NCI-H146 (cell line): Measurements from ENCODE around the gene IGFALS.

Source experiments
- DNase-seq: peaks from one replicate; lab custom pipeline; 2025; lab: John Stamatoyannopoulos, UW

The IGFALS gene

GRCh38 chr16:1790261-1790610 lies 3.3 kb downstream of the IGFALS start:
- DNase-seq: no peak

DNA sequence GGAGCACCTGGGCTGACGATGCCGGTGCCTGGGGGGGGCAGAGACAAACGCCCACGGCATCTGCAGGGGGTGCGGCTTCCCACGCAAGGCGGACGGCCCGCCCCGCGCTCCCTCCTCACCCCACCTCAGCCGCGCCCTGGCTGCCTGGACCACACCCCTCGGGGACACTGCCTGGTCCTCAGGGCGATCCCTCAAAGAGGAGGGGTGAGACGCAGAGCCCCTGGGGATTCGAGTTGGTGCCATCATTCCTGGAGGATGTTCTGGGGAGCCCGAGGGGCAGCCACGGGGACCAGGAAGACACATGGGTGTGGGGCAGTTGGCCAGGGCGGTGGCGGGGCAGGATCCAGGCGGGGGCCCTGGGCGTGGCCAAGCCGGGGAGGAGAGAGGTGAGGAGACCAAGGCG lies 3.9 kb downstream of the IGFALS start:
- no peak for DNase-seq

- no peak for DNase-seq
Measured at GRCh38 chr16:1788708-1789100, 4.8 kb downstream of the IGFALS start.

GRCh38 chr16:1788095-1788707 lies 5.3 kb downstream of the IGFALS start:
- no peak for DNase-seq

DNA sequence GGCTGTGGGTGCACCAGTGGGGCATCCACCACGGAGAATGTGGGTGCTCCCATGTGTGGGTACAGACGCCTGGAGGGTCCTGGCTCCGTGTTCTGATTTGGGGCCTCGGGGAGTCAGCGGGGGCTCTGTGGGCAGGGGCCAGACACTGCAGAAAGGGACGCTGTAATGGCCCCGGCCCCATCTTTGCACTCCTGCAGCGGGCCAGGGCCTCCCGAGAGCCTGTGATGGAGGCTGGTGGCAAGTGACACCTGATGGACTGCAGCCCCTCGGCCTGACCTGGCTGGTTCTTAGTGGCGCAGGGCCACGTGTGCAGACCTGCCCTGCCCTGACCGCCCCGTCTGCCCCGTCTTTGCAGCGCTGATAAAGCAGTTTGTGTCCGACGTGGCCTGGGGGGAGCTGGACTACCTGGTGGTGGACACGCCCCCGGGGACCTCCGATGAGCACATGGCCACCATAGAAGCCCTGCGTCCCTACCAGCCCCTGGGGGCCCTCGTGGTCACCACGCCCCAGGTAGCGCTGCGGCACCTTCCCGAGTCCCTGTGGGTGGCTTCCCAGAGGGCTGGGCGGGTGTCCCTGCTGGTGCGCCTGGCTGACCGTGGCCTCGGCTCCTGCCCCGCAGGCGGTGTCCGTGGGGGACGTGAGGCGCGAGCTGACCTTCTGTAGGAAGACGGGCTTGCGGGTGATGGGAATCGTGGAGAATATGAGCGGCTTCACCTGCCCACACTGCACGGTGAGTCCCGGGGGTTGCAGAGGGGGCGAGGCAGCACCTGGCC lies 6.0 kb downstream of the IGFALS start:
- DNase-seq: no peak

DNA sequence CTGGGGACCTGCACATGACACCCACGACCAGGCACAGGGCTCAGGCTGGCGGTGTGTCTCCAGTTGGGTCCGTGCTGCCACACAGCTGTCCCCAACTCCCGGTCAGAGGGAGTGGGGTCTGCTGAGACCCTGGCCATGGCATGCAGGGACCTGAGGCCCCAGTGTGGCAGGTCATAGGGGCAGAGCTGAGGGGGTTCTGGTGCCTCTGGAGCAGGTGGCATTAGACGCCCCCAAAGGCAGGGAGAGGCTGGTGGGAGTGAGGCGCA lies 6.5 kb downstream of the IGFALS start:
- DNase-seq: no peak

DNA sequence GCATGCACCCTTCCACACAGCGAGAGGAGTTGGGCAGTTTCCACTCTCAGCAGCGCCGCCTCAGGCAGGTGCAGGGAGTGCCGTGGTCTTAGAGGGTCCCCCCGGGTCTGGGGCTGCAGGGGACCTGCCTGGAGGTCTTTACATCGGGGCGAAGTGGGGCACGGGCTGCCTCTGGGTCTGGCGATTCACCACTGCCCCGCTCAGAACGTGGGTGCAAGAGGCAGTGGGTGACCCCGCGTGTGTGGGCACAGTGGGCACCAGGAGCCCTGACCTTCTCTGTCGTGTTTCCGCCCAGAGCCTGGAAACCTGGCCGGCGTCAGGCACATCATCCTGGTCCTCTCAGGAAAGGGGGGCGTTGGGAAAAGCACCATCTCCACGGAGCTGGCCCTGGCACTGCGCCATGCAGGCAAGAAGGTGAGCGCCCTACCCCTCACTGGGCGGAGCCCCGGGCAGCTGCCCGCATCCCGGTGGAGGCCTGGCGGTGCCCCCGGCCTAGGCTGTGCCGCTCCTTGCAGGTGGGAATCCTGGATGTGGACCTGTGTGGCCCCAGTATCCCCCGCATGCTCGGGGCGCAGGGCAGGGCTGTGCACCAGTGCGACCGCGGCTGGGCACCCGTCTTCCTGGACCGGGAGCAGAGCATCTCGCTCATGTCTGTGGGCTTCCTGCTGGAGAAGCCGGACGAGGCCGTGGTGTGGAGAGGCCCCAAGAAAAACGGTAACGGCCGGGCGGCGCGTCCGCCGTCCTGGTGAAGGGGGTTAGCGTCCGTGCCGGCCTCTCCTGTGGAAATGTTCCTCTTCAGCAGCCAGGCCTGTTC lies 7.1 kb downstream of the IGFALS start:
- DNase-seq: no peak

GRCh38 chr16:1785846-1786170 lies 7.7 kb downstream of the IGFALS start:
- no peak for DNase-seq

DNA sequence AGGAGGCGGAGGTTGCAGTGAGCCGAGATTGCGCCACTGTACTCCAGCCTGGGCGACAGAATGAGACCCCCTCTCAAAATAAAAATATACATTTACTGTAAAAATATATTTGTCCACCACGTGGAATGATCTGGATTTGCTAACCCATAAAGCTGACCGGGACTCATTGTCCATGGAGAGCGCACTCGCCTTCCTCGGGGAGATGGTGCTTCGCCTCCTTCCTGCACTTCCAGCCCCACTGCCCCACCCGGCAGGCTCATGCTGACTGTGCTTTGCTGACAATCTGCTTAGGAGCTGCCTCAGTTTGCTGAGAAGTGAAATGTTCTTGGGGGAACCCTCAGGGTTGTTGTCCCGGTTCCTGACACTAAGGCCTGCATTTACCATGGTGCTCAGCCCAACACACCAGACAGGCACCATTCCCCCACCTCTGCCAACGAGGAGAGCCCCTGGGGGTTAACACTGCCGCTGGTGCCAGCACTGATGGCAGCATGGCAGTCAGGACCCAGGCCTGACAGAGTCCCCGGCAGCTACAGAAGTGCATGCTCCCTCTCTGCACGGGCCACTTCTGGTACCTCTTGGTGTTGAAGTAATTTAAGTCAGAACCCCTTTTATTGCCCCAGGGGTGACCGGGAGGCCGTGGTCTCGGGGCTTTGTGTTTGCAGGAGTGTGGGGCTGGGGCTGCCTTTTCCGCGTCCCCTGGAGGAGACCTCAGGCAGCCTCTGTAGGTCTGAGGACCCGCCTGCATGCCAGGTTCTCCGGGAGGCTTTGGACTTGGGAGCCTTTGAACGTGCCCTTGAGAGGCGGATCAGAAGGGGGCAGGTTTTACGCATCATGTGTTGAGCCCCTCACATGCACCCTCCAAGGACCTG lies 8.3 kb downstream of the IGFALS start:
- DNase-seq: no peak

DNA sequence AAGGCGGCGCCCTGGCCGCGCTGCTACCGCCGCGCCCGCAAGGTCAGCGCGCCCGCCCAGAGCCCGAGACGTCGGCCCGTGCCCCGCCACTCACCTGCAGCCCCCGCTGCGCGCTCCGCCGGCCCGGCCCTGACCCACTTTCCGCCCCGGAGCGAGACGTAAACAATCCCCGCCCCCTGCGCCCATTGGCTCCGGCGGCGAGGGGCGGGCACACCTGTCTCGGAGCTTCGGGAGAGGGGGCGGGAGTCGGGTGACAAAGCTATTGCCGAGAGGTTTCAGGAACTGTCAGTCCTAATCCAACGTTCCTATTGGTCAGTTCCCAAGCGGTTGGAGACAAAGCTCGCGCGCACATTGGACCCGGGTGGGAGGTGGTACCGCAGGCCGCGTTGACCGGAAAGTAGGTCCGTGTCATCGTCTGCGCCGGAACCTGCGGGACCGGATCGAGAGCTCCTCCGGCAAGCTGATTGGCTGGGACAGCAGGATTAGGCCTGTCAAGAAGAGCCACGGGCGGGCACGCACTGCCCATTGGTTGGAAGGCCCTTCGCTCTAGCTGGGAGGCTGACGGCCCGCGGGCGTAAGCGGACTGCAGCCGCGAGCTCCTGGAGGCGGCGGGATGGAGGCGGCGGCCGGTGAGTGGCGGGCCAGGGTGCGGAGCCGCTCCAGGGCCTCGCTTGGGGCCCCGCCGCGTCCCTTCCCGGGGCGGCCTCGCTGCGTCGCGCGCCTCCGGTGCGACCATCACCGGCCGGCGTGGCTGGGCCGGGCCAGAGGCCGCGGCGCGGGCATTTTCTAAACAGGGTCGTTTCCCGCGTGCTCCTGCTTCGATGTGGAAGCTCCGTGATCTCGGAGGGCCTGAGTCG lies 10.9 kb downstream of the IGFALS start, which contains the start of the genes NUBP2 and SPSB3:
NUBP2 (plus strand) TSS at position 553 of the 857 bp plus-strand sequence; CDS start at position 614, 61 bp downstream.
SPSB3 (minus strand) TSS at position 164 of the 857 bp plus-strand sequence. CDS start 1,088 bp downstream, outside the sequence.
- peak; percentile 100 for DNase-seq

DNA sequence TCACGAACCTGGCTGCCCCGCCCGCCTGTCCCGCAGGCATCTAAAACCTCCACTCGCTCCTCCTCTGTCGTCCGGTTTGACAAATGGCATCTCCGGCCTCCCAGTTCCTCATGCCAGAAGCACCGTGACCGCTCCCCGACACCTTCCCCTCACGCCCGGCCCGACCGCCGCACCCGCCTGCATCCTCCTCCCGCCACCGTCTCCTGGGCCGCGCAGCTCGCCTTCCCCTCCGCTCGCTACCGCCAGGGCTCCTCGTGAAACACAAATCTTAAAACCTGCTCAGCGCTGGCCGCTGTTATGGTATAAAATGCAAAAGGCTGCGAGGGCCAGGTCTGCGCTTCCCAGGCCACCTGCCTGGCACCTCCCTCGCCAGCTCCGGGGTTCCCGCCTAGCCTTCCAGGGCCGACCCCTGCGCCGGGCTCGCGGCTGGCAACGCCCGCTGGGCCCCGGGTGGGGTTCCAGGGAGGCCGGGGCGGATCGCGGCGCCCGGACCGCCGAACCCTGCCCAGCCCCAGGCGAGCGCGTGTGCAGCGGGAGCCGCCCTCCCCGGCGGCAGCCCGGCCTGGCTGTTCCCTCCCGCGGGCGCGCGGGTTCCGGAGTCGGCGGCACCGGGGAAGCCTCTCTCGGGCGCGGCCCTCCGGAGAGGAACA lies 11.6 kb downstream of the IGFALS start:
- peak; percentile 43 for DNase-seq

- no peak for DNase-seq
Measured at GRCh38 chr16:1781254-1781653, 12.3 kb downstream of the IGFALS start.

- no peak for DNase-seq
Measured at GRCh38 chr16:1780677-1781072, 12.8 kb downstream of the IGFALS start.

DNA sequence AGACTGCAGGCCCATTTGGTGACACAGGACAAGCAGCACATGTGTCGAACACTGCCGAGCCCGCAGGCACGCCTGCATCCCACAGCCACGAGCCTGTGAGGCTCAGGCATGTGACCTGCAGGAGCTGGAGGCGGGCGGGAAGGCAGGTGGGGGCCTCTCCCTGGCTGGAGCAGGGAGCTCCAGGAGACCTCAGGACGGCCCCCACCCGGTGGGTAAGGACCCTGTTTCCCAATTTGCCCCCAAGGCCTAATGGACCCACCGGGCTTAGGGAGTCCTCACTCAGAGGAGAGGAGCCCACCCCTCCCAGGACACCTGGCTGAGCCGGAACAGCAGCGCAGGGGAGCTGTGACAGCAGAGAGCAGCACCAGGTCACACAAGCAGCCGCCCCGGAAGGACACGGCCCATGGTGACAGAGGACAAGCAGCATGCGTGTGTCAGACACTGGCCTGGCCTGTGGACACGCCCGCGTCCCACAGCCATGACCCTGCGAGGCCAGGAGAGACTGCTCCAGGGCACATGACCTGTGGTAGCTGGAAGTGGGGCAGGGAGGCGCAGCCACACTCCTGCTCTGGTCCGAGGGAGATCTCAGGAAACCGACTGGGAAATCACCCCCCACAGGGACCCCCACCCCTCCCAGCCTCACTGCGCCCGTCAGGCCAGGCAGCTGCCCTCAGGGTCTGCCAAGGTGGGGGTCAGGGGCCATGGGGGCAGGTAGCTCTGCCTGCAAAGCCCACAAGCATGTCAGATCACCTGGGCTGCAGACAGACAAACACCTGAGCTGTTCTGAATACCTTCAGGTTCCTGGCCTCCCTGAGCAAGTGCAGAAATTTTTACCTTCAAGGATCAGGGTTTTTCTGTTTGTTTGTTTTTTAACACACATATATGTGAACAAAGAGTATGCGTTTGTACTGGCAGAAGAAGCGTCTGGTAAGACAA lies 13.5 kb downstream of the IGFALS start:
- no peak for DNase-seq

- DNase-seq: no peak
Measured at GRCh38 chr16:1779234-1779701, 14.2 kb downstream of the IGFALS start.

GRCh38 chr16:1778200-1779179 lies 15.0 kb downstream of the IGFALS start:
- no peak for DNase-seq

GRCh38 chr16:1777375-1778199 lies 15.9 kb downstream of the IGFALS start:
- no peak for DNase-seq
